AG04449 (cell line): Measurements from ENCODE around the gene LRRN4CL.
"Not testable (repeated sequence)": the region's sequence is repeated elsewhere in the genome, so short reads cannot be mapped to it uniquely, and the experiment has no call there.

ENCODE experiments used
- CTCF ChIA-PET: fragments of 350-600 bp; formaldehyde crosslinking; extraction: SDS; loops from one replicate; lab custom pipeline; 2021; ENCODE audit warnings: antibody characterized with exemption; lab: Yijun Ruan, JAX
- POLR2A ChIA-PET: fragments of 400-600, 350-600 bp; formaldehyde crosslinking; extraction: SDS; loops from one replicate; lab custom pipeline; 2020; ENCODE audit warnings: antibody characterized with exemption, inconsistent platforms; lab: Yijun Ruan, JAX
- DNase-seq: peaks from one replicate; pipeline ENCODE4 v3.0.0-alpha.2; 2010; ENCODE audit warnings: low read depth, low spot score
- H3K4me3 ChIP-seq: 2 replicates; pipeline ENCODE4 v1.5.1; 2011; ENCODE audit warnings: low read depth, mild to moderate bottlenecking, control low read depth, low read length
- CTCF ChIP-seq: IDR thresholded peaks from one replicate; pipeline ENCODE4 v1.5.1; 2011; ENCODE audit warnings: mild to moderate bottlenecking, moderate library complexity, low read length, control low read depth, inconsistent platforms; ENCODE audit not compliant: insufficient read depth; ENCODE audit errors: missing control alignments

The LRRN4CL gene

GRCh38 chr11:62689421-62690183 is at the start of gene LRRN4CL:
Gene LRRN4CL (minus strand): TSS chr11:62689530. CDS start chr11:62688508, 1,022 bp downstream.
- CTCF ChIA-PET = interaction anchor here (0.6 to 10.7 kb wide), 13 partner anchors 8 to 310 kb away, joined by 3 to 152 read pairs (median 6); partner anchors contain the start of genes BSCL2, GNG3, LBHD1 and TUT1
- POLR2A ChIA-PET = interaction anchor here (0.8 to 3.6 kb wide), 14 partner anchors 9 to 152 kb away, joined by 3 to 43 read pairs (median 5); partner anchors contain the start of genes B3GAT3, BSCL2, C11orf98 and CSKMT
- H3K4me3 ChIP-seq = peak within 1 kb of the TSS; percentile 45

GRCh38 chr11:62737196-62737595 is 47.9 kb upstream of the LRRN4CL start:
- DNase-seq = no peak
- ChIA-PET CTCF (interaction anchor here (1.0 to 2.8 kb wide), 2 partner anchors 10 to 49 kb away, joined by 3 to 12 read pairs; partner anchors contain the start of gene HNRNPUL2), POLR2A (interaction anchor here (1.9 kb wide), 1 partner anchor 16 kb away, joined by 4 read pairs; the partner anchor contains the start of gene ZBTB3)
- TF ChIP-seq CTCF = no peak
- no peak overlapping the region for H3K4me3 ChIP-seq

More at GRCh38 chr11:62689421-62690183, at the start of gene LRRN4CL:
- no peak for TF ChIP-seq CTCF
- no peak for DNase-seq

GRCh38 chr11:62732830-62733229 is 43.5 kb upstream of the LRRN4CL start:
- POLR2A ChIA-PET = no interaction called here
- no peak for TF ChIP-seq CTCF
- H3K4me3 ChIP-seq = no peak overlapping the region
- no peak for DNase-seq
- CTCF ChIA-PET = interaction anchor here (0.7 to 2.0 kb wide), 2 partner anchors 21 to 130 kb away, joined by 4 to 5 read pairs; no protein-coding TSS in a partner anchor

GRCh38 chr11:62730076-62730475 is 40.7 kb upstream of the LRRN4CL start:
- DNase-seq = not testable (repeated sequence)
- POLR2A ChIA-PET = interaction anchor here (0.9 to 1.0 kb wide), 2 partner anchors 20 to 25 kb away, joined by 3 read pairs; no protein-coding TSS in a partner anchor
- peak overlapping the region; percentile 96 for H3K4me3 ChIP-seq
- CTCF ChIA-PET = interaction anchor here (0.5 to 4.0 kb wide), 4 partner anchors 15 to 57 kb away, joined by 3 to 17 read pairs (median 4); partner anchors contain the start of gene TMEM179B

- ChIA-PET CTCF (interaction anchor here (1.7 to 4.0 kb wide), 2 partner anchors 59 to 337 kb away, joined by 6 to 17 read pairs; partner anchors contain the start of gene TMEM179B), POLR2A (interaction anchor here (0.9 to 2.3 kb wide), 9 partner anchors 11 to 127 kb away, joined by 3 to 24 read pairs (median 7); partner anchors contain the start of genes C11orf98, CSKMT, GNG3 and TMEM179B)
- H3K4me3 ChIP-seq = peak within 1 kb of the TSS; percentile 96
- no peak for TF ChIP-seq CTCF
- DNase-seq = peak; percentile 41
These were observed 39.0 kb upstream of the LRRN4CL start, which contains the start of gene TTC9C for GRCh38 chr11:62728171-62728988. Gene TTC9C (plus strand): TSS chr11:62728486. CDS start chr11:62728849, 363 bp downstream.

- TF ChIP-seq CTCF = no peak
- peak; percentile 84 for DNase-seq
- CTCF ChIA-PET = interaction anchor here (1.0 to 1.7 kb wide), 3 partner anchors 9 to 336 kb away, joined by 3 to 6 read pairs (median 3); no protein-coding TSS in a partner anchor
- POLR2A ChIA-PET = interaction anchor here (0.5 to 2.5 kb wide), 17 partner anchors 11 to 1009 kb away, joined by 3 to 24 read pairs (median 4); partner anchors contain the start of genes C11orf98, CSKMT, GNG3 and LRRN4CL
- peak overlapping the region; percentile 96 for H3K4me3 ChIP-seq
These were observed 38.5 kb upstream of the LRRN4CL start for GRCh38 chr11:62727872-62728170.
